ENCODE measurements around the gene HJV.

GRCh38 chr1:146019231-146020057, 2.1 kb downstream of the HJV start:
- TF ChIP-seq ZNF660 (CRISPR knock-in tag; IDR thresholded peaks at IDR 0.05; ENCODE audit: borderline replicate concordance, low read depth) (no peak), SALL2 (CRISPR knock-in tag; IDR thresholded peaks at IDR 0.05) (no peak), GABPA (IDR thresholded peaks at IDR 0.05; ENCODE audit: low read depth, low read length) (no peak), GABPA (CRISPR knock-in tag; IDR thresholded peaks at IDR 0.05; ENCODE audit: low read depth) (no peak), EZH2 (conservative IDR thresholded peaks at IDR 0.05; ENCODE audit: low read depth, low read length) (no peak), BCL6 (CRISPR knock-in tag; IDR thresholded peaks at IDR 0.05) (no peak), CTCF (CRISPR knock-in tag; IDR thresholded peaks at IDR 0.05) (no peak), ZNF790 (CRISPR knock-in tag; IDR thresholded peaks at IDR 0.05; ENCODE audit: borderline replicate concordance) (no peak), POLR2A (IDR thresholded peaks at IDR 0.05; ENCODE audit: insufficient read depth in 1 of 2, low read depth in 2 of 2, low read length in 2 of 2) (no peak), ATF3 (CRISPR knock-in tag; IDR thresholded peaks at IDR 0.05) (no peak), MLX (CRISPR knock-in tag; IDR thresholded peaks at IDR 0.05) (no peak), ZBTB20 (CRISPR knock-in tag; IDR thresholded peaks at IDR 0.05; ENCODE audit: borderline replicate concordance, low read depth) (no peak), ZNF224 (CRISPR knock-in tag; IDR thresholded peaks at IDR 0.05) (no peak), CENPX (CRISPR knock-in tag; IDR thresholded peaks at IDR 0.05) (no peak)
